NCI-H1694 treated with DMSO at 0.1 percent for 48 hours (cell line): ENCODE data around the gene ZBTB21.

Experiments used
- DNase-seq: peaks from one replicate; lab custom pipeline; 2025; lab: John Stamatoyannopoulos, UW

Gene ZBTB21

DNA sequence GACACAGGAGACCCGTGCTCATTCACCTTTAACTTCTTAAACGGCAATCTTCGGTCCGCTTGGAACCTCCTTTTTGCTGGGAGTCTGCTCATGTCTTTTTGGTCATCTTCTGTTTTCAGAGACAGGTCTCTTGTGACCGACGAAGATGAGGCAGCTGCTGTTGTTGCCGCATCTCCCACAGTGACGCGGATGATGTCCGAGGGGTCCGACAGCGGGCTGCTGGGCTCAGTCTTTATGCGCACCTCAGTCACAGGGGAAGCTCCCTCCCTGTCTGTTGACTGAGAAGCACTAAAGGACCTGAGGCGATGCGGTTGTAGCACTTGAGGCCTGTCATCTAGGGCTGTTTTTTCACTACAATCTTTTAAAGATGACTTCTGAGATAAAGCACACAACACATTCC, 17.6 kb downstream of the ZBTB21 start:
- DNase-seq: no peak

DNA sequence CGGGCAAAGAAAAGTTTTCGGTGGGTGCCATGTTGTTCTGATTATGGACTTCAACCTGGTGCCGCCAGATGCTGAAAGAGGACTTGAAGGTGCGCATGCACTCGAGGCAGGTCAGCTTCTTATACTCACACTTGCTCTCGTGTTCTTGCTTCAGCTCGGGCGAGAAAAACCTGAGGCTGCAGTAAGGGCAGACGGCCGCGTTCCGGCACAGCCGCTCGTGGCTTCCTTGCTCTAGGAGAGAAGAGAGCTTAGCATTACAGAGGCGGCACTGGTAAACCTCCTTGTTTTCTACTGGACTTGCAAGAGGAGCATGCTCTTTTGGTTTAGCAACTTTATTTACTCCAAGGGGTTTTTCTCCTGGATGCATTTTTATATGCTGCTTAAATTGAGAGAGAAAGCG, 18.5 kb downstream of the ZBTB21 start:
- DNase-seq: no peak

DNA sequence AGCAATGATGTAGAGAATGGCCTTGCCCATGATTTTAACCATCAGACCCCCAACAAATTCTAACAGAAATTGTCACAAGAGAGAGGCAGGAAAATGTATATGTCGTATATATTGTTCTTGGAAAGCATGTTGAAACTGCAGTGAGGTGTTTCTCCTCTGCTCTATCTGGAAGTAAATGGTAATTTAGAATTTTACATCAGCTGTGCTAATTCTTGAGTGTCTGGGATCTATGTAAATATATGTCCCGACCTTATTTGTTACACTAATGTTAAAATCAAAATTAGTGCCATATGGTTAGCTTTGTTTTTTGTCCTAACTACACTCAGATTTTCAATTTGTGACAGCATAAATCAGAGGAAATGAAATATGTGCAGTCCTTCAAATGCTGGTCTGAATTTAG, 20.5 kb downstream of the ZBTB21 start:
- DNase-seq: no peak

DNA sequence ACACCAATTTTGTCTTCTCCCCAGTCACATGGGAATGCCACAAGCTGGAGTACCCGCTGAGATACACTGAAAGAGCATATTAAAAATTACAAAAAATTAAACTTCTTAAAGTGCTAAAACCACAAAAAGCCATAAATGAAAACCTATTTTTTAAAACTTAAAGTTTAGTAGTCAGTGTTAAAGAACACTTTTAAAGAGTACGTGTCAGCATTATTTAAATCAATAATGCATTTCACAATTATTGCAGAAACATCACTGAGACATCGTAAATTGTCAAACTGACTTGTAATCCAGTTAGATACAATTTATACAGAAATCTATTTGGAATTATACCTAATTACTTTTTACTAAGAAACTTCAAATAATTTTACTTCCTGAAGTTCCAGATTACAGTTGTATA, 22.9 kb downstream of the ZBTB21 start:
- no peak for DNase-seq

DNA sequence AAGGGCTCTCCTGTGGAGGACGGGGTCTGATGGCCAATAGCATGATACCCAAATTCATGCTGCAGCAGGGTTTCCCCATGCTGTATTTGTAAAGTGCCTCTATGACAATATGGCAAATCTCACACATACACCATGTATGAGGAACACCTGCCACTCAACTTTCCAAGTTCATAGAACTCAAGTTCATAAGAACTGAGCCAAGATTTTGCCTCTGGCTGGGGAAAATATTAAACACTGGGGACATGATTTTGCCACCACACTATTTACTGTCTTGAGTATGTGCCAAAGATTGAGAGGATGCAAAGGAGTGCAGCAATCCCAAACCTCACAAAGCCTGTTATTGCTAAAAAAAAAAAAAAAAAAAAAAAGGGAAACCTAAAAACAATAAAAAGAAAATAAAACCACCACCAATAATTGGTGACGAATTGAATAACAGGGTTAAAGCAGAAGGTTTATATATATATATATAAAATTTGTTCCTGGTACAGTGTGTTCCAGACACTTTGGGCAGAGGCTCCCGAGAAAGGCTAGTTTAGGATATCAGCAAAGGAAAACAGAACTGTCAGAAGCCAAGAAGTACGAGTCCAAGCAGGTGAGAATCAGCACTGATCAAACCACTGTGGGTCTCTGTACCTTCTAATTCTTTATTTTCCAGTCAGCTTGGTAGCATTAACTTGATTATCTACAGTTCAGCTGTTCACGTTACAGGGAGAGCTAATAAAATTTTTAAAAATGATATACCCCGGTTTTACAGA, 24.3 kb downstream of the ZBTB21 start:
- DNase-seq: no peak

DNA sequence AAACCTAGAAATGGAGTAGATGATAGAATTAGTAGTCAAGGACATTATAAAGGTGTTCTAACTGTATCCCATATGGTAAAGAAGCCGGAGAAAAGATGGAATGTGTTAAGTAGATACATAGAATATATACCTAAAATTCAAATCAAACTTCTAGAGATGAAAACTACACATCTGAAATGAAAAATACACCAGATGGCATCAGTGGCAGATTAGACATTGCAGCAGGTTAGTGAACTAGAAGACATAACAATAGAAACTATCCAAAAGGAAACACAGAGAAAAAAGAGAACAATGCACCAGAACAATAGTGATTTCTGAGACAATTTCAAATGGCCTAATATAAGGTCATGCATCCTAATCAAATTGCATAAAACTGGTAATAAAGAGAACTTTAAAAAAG, 26.9 kb downstream of the ZBTB21 start:
- no peak for DNase-seq

DNA sequence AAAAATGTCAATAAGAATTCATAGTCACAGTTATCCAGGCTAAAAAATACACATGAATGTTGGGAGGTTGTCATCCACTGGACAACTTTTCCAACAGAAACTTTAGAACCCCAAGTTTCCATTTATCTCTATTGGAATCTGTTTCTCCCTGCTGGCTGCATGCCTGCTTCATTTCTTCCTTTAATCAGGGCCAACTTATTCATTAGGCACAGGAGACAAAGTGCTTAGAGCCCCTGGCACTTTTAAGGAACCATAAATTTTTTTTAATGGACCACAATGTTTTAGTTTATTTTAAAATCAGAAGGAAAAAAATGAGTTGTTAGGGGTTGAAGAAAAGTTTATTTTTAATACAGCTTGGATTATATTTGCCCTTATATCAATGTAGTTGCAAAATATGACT, 29.6 kb downstream of the ZBTB21 start:
- no peak for DNase-seq

DNA sequence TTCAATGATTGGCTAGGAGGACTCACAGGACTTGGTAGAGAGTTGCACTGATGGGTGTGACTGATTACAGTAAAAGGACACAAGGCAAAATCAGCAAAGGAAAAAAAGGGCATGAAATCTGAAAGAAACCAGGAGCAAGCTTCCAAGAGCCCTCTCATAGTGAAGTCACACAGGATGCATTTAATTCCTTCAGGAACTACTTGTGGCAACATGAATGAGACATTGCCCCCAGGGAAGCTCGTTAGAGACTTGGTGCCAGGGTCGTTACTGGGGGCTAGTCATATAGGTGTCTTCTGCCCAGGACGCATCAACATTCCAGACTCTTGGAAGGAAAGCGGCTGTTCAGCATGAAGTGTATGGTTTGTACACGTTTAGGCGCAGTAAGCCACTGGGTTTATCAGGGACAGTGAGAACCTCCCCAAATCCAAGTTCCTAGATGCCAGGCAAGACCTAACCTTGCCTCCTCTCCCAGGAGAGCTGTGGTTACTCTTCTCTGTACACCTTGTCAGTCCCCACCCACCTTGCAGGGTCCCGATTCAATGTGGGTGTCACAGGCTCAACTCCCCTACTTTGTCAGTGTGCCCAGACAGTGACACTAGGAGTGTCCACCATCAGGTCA, 30.3 kb downstream of the ZBTB21 start:
- DNase-seq: no peak

DNA sequence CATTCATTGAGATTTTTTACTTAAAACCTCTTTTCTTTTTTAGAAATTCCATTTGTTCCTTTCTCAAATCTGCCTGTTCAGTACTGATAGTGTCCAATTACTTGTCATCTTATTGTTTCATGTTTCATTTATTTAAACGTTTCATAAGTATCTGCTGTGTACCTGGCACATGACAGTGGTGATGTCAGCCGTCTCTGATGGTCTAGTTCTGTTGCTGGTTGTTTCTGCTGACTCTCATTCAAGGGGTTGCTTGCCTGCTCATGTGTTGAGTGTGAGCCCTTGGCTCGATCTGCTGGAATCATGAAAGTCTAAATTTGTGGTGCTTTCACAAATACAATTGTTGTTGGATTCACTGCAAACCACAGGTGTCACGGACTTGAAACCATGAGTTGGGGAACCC, 30.8 kb downstream of the ZBTB21 start:
- DNase-seq: no peak

DNA sequence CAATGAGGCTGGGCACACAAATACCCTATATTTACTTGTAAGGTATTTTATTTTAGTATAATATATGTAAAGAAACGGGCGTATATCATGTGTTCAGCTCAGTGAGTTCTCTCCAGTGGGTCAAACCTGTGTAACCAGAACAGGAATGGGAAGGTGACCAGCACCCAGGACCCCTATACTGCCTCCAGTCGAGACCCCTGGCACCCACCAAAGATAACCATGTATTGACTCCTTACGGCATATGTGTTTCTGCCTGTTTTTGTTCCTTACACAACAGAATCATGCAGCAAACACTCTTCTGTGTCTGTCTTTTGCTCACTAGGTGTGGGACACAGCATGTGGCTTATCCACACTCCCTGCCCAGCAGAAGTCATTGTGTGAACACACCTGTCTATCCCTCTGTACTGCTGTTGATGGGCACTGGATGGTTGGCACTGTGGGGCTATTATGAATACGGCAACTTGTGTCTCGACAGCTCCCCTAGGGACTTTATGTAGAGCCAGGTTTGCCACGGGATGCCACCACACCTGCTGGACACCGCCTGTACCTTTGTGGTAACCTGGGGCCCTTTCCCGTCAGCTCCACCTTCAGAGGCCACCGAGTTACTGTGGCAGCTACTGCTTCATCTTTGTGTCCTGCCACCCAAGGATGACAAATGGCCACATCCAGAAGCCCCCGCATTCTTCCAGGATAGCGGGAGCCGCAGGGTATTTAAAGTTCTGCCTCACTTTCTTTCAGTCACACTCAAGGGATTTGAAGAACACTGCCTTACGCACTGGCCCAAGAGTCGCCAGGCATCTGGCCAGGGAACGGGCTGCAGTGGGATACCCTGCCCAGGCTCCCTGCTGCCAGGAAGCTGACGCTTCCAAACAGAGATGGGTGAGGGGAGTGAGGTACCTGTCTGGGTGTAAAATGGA, 32.9 kb downstream of the ZBTB21 start:
- DNase-seq: no peak

DNA sequence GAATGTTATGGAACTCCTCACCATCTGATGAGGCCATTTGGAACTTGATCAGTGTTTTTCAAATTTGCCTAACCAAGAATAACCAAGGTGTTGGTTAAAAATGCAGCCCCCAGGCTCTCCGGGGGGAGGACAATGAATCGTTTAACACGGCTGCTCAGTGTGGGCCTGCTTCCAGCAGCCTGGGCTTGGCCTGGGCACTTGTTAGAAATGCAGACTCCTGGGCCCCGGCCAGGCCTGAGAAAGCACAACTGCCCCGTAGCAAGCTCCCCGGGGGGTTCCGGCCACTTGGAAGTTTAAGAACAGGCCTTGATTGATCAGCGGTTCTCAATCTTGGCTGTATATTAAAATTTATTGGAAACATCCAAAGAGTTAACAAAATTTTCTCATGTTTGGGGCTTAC, 33.5 kb downstream of the ZBTB21 start:
- no peak for DNase-seq

DNA sequence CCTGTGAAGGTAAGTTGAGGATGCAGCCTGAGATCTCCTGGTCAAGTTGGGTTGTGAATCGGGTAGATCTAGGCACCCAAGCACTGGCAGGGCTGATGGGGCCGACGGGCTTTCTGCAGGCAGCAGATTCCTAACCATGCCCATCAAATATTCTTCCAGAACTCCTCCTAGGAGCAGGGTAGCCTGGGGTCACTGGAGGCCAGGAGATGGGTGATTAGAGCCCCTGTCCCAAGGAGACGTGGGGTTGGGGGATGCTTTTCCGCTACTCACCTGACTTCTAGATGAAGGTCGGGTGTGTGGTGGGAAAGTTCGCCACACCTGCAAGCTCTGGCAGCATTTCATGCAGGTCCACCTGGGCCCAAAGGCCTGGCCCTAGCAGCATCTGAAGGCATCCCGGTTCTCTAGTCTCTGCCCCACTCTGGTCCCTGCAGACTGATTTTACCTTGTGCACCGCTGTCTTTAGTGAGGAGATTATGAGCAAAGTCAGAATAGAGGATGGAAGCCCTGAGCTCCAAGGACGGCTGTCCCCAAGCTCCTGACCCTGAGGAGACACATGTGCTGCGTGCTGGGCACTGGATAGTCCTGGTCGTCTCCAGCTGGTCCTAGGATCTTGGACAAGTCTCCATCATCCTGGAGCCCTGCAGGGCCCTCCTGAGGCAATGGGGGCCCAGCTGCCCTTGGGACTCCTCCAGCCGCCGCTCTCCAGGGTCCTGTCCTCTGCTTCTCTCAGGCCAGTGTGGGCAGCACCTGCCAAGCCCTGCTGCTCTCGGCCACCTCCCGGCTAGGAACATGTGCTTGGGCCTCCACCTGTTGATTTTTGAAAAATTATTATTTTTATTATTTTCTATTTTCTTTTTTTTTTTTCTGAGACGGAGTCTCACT, 34.5 kb downstream of the ZBTB21 start:
- DNase-seq: no peak

DNA sequence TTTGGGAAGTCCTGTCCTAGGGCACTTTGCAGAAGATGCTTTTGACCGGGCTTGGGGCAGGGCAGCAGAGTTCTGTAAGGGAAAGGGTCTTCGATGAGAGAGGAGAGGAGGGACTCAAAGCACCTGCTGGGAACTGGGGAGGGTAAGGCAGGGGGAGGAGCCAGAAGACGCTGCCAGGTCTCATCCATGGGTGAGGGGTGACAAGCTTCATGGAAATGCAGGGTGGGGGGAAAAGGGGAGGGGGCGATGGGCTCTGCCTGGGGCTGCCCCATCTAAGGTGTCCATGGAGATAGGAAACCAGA, 35.5 kb downstream of the ZBTB21 start:
- no peak for DNase-seq

DNA sequence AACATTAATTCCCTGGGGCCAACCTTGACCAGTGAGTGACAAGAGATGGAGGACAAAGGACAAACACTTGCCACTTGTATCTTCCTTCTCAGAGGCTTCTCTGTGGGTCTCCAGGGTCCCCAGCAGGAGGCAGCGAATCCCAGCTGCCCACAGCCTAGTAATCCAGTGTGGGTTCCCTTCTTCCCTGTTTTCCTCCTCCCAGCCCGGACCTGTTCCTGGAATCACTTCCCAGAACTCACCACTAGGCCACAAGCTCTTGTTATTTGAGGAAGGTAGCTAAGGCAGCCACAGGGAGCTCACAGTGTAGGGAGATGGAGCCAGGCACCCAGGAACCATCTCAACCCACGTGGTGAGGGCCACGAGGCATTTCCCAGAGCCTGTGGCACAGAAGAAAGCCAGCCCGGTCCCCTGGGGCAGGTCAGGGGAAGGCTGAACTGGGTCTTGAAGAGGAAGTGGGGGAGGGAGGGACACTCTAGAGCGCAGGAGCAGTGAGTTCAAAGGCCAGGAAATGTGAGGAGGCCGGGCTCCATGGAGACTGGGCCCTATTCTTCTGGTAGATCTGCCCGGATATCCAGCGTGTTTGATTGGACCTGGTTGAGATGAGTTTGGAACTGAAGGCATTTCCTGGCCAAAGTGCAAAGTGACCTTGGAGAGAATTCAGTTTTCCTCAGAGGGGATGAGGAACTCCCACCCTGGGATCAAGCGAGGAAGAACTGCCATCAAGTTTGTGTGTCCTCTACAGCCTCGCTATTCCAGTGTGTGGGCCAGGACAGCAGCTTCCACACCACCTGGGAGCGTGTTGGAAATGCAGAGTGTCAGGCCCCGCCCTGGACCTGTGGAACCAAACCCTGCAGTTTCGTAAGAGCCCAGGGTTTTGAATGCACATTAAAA, 36.1 kb downstream of the ZBTB21 start:
- no peak for DNase-seq

DNA sequence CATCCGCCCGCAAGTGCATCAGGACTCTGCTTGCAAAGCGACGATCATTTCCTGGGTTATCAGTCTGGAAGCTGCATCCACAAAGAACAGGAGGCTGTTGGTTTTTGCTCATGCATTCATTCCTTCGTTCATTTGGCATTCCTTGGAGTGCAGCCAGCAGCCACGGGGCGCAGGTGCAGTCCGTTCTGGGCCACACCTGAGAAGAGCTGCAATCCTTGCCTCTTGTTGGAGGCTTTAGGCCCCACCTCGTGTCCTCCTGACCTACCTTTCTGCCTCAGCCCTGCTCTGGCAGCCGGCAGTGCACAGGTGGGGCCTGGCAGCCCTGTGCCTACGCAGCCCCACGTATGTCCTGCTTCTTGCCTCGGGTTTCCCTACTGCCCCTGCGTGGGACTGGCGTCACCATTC, 36.7 kb downstream of the ZBTB21 start:
- no peak for DNase-seq

DNA sequence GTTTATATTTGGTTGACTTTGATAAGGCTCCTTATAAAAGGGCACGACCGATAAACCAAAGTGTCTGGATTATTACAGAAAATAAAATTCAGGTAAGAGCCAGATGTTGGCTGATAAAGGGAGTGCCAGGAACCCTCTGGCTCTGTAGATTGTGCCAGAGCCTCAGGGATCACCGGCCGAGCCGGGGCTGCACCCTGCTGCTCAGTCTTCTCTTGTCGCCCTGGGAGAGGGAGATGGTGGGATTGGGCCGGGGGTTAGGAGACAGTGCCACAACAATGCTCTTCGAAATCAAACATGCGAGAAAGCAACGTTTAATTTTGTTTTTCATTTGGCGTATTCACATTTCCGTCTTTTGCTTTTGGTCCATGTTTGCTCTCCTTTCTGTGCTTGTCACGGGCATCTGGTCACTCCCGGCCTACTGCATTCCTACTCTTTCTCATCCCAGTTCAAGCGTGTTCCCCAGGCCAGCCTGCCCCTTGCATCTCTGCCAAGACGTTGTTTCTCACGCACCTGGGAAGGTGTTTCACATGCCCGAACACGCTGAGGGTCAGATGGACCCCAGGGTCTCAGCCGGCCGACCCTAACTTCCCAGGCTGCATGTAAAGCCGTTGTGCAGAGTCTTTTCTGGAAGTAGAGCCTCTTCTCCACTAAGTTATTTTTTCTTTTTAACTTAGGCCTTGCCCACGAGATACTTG, 37.5 kb downstream of the ZBTB21 start:
- no peak for DNase-seq

DNA sequence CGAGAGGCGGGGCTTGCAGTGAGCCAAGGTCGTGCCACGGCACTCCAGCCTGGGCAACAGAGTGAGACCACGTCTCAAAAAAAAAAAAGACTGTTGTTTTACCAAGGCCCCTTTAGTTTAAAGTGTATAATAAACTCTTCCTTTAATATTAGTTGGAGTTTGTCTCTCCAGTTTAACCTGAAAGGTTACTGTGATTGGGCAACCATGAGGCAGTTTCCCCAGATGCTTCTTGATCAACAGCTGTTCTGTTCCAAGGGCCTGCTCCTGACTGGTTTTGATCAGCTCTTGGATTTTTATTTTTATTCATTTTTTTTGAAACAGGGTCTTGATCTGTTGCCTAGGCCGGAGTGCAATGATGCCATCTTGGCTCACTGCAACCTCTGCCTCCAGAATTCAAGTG, 38.3 kb downstream of the ZBTB21 start:
- DNase-seq: no peak

DNA sequence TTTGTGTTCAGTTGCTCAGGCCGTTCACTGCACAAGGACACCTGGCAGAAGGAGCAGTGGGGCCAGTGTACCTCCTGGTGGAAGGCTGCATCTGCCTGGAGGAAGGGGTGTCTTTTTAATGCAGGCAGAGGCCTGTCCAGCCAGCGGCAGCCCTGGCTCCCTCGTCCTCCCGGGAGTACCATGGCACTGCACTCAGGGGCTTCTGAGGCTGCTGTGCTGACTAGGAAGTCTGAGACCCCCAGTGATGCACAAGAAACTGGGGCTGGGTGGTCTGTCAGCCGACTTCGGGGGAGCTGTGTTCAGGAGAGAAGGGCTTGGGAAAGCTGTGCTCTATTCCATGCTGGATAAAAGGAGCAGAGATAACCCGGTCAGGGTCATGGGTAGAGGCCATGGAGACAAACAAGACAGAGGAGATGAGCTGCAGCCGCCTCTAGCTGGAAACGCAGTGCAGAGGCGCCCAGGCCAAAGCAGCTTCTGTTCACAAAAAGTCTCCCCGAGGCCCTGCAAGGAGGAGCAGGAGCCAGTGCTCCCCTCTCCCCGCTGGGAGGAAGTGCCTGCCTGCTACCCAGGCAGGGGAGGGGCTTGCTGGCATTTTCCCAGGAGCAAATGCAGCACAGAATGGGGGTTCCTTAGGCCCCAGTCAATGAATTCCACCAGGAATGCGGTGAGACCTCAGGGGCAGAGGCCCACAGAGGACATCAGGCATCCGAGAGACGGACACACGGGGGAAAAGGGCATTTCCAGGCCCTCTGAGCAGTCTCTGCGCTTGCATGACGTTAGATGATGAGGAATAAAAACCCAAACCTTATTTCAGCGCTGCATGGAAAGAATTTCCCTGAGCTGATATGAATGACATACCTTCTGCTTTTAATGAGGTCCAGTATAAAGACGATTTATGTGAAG, 39.2 kb downstream of the ZBTB21 start:
- no peak for DNase-seq

DNA sequence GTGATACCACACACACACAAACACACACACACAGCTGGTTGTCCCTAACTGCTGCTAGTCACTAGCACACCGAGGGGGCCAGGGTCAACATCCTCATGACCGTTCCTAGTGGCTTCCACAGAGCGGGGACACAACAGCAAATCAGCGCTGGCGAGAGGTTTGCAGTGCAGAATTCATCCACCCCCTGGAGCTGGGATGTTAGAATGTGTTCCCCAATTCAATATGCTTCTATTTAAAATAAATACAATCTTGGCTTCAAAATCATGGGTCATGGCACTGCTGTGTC, 40.1 kb downstream of the ZBTB21 start:
- no peak for DNase-seq

DNA sequence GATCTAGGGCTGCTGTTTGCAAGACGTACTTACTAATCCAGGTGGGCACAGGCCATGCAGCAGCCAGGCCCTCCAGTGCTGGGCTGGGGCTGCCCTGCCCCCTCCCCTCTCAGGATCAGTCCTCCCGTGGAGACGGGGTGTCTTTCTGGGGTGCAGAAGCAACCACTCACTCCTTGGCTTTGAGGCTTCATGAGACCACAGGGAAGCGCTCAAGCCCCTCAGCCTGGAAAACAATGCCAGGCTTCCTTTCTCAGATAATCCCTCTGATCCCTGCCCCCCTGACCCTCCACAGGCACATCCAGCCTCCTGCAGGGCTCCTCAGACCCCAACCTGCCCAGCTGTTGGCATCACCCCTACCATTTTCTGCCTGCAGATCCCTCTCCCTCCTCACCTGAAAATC, 42.5 kb downstream of the ZBTB21 start:
- DNase-seq: no peak
